Measurements from ENCODE around the gene RFX8.
"Not testable (repeated sequence)": the region's sequence is repeated elsewhere in the genome, so short reads cannot be mapped to it uniquely, and the experiment has no call there.

RFX8 gene

DNA sequence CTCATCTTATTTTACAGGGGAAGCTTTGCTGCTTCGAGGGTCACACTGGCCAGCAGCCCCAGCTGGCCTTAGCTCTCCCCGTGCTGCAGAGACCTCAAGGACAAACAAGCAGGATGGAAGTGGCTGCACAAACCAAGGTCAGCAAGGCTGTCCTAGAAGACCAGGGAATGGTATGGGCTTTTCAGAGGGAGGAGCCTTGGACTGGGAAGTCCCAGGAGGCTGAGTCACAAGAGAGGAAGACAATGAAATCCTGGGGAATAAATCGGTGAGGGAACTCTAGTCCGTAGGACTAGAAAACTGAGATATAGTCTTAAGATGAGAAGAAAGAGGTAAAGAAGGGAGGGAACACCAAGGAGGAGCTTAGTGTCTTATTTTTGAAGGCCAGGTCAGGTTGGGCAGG, 103.3 kb downstream of the RFX8 start:
- no peak for DNase-seq

DNA sequence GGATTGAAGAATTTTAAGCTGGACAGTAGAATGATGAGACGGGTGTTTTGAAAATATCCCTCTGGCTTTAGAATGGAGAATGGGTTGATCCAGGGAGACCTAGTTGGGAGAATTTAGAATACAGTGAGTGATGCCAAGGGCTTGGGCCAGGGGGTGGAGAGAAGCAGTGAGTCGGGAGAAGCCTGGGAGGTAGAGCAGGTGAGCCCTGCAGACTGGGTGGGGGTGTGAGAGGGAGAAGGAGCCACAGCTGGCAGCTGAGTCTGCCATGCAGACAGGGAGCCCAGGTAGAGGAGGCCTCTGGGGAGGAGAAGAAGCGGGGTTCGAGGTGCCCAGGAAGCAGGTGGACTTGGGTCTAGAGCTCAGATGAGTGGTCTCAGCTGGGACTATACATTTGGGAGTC, 105.8 kb downstream of the RFX8 start:
- no peak for DNase-seq

DNA sequence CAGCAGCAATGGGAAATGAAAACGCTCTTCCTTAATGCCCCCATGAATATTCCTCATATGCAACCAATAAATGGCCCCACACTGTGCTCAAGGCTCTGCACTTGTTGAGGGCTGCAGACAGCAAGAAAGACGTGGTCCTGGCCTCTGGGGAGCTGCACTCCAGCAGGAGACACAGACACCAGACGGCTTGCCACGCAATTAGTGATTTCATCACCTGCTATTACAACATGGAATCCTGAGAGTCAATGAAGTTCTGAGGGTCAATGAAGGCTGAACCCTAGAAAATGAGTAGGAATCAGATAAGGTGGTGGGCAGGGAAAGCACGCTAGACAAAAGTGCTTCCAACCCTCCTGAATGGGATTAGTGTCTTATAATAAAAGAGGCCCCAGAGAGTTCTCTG, 106.5 kb downstream of the RFX8 start:
- no peak for DNase-seq

DNA sequence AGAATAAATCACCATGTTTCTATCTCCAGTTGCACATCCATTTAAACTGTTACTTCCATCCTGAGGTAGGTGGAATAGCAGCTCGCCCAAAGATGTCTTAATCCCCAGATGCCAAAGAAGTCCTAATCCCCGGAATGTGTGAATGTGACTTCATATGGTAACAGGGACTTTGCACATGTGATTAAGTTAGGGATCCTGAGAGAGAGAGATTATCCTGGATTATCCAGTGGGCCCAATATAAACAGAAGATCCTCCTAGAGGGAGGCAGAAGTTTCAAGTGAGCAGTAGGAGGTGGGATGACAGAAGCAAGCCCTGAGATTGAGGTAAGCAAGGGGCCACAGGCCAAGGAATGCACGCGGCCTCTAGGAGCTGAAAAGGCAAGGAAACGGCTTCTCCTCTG, 107.4 kb downstream of the RFX8 start:
- DNase-seq, result no peak

DNA sequence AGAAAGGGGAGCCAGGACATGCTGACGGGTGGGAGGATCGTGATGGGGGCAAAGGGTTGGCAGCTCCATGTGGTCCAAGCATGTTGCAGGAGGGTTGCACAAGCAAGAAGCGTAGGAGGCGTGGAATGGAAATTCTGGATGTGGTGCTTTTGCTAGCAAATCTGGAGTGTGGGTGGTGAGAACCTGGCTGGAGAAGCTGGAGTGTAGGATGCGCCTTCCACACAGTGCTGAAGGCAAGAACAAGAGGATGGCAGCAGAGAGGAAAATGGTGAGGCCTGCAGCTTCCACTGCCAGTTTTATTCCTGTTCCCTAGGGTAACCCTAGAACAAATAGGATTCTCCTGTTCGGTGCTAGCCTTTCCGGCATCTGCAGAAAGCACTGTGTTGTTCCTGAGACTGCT, 110.0 kb downstream of the RFX8 start:
- no peak for DNase-seq

DNA sequence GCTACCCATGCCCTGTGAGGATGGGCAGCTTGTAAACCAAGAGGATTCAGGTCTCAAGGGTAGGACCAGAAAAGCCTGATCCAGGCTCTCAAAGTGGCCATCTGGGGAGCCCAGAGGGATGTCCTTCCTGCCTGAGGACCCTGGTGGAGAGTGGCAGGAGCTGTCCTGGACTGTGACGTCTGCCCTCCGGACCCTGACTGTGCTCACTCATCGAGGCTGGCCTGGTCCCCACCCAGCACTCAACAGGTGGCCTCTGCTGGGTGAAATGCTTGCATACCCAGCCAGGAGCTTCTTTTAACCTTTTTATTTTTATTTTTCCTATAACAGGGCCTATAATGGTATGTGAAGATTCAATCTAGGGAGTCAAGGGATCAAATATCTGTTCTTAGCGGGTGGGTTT, 112.1 kb downstream of the RFX8 start:
- DNase-seq, result no peak

DNA sequence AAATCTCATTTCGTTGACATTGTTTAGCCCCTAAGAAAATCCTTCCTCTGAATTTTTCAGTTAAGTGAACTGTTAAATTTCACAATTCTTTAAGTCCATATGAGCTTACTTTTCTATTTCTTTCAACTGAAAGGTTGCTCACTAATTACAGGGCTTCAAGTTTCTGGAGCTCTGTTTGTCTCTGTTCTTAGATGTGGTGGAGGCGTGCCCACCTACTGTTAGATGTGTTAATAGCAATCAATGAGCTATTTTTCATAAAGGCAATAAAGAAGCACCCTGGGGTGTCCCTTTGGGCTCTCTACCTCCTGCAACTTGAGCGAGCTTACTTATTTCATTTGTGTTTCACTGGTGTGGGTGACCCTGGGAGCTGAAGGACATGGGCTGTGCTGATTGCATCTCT, 112.6 kb downstream of the RFX8 start:
- no peak for DNase-seq

DNA sequence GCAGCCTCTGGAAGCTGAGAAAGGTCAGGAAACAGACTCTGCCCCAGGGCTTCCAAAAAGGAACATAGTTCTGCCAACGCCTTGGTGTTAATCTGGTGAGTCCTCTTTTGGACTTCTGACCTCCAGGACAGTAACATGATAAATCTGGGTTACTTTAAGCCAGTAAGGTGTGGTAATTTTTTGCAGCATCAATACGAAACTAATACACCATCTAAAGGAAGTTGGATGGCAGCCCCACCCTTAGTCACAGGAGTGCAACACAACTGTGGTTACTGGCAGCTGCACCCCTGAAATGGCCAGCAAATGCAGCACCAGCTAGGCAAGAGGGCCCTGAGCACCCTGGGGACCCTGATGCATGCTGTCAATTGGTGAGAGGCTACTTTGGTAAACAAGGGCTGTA, 113.4 kb downstream of the RFX8 start:
- no peak for DNase-seq

DNA sequence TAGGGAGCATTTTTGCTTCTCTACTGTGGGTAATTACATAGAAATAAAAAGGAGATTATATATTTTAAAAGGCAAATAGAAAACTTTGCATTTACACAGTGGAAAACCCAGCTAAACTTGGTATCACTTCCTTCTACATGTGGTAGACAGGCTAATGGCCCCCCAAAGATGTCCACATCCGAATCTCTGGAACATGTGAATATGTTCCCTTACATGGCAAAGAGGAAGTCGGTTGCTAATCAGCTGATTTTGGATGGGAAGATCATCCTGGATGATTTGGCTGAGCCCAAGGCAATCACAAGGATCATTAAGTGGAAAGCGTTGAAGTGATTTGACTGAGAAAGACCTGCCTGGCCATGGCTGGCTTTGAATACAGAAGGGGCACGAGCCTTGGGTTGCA, 113.8 kb downstream of the RFX8 start:
- no peak for DNase-seq

DNA sequence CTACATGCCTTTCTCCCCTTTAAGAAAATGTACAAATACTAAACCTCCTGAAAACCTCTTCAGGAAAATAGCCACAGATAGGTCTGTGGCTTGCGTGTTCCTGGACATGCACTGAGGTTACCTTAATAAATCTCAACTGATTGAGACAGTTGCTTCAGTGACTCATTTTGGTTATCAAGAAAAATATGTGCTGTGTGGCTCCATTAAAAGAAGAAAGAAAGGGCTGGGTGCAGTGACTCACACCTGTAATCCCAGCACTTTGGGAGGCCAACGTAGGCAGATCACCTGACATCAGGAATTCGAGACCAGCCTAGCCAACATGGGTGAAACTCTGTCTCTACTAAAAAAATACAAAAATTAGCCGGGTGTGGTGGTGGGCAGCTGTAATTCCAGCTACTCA, 114.7 kb downstream of the RFX8 start:
- no peak for DNase-seq

DNA sequence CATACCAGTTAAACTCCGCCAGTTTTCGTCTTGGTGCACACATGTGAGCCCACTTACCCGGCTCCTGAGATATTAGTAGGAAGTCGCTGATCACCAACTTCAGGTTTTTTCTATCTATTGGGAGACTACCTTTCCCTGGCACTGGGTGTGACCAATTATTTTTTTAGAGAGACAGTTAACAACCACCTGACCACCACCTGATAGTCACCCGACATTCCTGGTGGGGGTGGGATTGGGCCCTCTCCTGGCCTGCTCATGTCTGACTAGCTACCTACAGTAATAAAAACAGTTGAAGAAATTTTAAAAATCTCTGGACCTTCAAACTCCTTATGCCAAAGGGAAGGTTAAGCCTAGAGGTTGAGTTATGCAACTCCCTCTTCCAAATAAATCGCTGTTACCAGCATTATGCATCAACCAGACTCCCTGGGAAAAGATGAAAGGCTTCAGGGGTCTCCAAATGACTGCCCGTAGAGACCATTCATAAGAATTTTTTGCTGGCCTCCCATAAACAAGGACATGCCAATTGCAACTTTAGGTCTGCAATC, 115.4 kb downstream of the RFX8 start:
- no peak for DNase-seq

DNA sequence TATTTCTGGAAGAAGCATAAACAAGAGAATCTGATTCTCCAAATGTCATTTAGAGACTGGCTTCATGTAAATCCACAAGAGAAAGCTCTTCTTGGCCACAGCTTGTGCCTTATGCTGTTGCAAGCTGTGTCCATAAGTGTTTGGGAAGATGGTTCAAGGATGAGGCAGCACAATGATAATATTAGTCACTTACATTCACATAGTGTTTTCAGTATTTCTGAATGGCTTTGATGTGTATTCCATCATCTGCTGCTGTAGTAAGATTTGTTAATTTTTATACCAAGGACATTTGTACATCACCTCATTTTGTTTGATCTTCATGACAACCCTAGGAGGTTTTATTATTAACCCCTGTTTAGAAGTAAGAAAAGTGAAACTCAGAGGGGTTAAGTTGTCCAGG, 117.5 kb downstream of the RFX8 start:
- no peak for DNase-seq

DNA sequence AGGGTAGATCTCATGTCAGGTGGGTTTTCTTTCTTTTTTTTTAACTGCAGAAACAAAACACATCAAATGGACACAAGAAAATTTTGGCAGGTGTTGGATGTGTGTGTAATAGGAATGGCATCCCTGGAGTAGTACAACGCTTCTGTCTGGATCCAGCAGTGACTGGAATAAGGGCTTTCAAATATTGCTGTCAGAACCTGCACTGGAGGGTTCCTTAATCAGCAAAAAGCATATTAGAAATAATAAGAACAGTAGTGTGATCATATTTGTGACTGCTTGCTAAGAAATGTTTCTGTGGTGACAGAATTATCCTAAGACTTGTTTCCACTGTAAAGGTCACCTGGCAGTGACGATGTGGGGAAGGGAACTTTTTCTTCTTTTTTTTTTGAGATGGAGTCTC, 118.4 kb downstream of the RFX8 start:
- no peak for DNase-seq

DNA sequence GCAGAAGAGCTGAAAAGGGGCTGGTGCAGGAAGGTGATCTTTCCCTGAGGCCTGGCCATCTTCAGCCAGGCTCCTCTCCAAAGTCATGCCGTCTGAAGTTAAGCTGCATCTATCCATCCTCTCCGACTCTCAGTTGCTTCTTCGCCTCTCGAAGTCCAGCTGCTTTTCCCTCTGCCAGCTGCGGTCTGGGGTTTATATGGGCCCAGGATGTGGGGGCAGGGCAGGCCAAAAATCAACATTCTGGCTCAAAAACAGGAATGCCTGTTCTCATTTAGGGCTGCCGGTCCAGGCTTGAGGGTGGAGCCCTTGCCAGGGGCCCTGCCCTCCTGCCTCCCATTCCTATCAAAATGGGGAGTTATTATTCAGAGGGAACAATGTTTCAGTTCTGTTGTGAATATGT, 118.9 kb downstream of the RFX8 start:
- DNase-seq, result no peak

DNA sequence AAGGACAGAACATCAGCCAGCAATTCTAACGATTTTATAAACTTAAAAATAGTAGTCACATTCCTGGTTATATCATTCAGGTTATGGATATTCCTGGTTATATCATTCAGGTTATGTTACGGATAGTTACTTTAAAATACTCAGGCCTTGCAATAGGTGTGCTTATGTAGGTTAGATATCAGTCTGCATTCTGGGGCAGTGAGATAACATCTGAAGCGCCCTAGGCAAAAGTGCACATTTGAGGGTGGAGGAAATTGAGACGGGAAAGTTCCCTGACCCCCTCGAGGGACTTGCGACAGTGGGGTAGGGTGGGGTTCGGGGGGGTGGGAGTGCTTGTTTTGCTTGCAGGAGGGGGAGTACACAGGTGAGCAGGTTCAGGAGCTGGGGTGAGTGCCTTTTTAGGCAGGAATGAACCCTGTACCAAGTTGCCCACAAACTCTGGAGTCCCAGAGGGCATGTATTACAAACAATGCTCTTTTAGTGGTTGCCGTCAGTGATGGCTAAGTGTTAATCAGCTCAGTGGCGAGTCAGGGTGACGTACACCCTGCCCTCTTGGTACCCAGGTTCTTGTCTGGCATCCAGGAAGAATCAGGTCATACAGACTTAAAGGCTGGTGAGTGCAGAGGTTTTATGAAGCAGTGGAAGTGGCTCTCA, 119.4 kb downstream of the RFX8 start:
- no peak for DNase-seq

DNA sequence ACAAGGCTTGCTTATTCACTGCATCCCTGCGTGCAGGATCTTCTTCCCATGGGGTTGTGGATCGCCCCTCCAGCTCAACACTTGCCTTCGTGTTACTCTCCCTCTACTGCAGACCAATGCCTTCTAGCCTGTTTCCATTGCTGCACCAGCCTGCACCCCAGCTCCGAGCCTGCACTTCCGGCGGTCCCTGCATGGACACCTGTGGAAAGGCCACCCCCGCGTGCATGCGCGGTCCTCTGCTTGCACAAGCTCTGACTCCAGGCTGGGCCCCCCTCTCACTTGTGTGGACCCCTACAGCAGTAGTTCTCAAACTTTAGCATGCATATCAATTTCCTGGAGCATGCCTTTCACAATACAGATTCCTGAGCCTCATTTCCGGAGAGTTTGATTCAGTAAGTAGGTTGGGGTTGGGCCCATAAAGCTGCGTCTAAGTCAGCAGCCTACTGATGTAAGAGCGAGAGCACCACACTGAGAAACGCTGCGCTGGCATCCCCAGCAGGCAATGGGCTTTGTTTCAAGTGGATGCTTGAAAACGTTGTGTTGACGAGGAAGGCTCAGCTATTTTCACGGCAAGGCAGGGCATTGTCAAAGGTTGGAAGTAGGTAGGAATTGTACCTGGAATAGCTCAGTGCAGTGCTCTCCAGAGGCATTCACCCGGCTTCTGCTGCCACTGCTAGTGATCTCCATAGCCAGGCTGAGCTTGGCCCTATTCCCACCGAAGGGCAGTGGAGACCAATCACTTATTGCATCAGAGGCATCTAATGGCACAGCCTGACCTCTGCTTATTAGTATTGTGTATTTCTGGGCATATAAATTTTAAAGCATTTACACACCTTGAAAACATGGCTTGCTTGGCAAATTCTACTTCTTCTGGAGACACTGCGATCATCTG, 120.2 kb downstream of the RFX8 start:
- DNase-seq, result no peak

DNA sequence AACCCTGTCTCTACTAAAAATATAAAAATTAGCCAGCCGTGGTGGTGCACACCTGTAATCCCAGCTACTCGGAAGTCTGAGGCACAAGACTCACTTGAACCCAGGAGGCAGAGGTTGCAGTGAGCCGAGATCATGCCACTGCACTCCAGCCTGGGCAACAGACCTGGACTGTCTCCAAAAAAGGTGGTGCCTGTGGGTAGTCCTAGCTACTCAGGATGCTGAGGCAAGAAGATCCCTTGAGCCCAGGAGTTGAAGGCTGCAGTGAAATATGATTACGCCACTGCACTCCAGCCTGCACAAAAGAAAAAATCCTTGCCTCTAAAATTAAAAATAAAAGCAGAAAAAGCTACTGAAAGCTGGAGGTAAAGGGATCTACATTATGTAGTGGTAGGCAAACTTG, 122.3 kb downstream of the RFX8 start:
- not testable (repeated sequence) for DNase-seq

DNA sequence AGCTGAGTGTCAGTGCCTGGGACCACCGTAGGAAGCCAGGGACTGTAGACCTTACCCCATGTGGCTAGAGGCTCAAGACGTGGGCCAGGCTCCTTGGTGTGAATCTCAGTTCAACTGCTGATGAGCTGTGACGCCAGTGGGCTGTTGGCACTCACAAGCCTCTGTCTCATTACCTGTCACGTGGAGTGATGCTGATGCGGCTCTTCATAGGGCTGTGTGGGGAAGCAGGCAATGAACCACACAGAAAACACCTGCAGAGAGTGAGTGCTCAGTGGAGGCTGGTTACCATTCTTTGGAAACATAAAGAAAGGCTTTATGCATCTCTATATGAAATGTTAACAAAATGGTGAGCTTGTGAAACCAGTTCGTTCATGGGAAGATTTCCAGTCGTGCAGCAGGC, 123.7 kb downstream of the RFX8 start:
- DNase-seq, result no peak

DNA sequence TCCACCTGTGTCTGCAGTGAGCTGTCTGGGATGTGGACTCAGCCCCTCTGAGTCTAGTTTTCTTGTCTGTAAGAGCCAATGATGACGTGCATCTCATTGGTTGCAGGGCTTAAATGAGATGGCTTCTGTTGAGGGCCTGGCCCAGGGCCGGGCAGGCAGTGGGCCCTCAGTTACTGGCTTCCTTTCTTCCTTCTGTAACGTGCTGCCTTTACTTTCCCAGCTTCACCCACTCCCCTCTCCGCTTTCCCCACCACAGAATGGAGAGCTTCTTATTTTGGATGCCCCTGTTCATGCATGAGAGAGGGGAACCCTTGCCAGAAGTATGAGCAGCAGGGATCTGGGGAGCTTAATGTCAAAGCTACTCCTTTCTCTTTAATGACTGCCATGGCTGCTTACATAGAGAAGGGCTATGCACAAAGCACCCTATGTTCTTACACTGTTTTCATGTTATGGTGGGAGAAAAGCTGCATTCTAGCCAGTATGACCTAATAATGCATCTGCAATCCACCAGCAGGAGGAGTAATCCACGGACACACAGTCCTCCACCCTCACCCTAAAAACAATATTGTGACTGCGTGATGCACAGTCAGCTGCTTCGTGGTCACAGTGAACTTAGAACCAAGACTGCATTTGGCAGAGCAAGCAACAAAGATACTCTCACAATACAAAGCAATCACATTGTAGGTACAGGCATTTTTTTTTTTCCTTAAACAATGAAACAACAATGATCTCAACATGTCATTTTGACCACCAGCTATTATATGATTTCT, 124.8 kb downstream of the RFX8 start:
- no peak for DNase-seq

DNA sequence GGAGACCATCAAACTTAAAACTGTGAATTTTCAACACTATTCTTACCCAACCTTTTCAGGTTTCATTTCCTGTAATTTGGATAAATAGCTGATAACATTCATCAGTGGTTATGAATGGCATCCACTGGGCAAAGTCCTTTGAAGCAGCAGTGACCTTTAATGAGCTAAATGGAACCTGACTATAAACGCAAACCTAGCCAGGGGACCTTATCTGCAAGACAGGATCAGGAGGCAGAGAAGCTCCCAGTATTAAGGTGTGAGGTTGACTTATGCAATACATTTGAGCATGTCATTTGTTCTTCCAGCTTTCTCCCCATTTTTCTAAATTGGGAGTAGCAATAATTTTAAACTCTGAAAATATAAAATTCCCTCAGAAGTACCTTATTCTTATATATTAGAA, 126.0 kb downstream of the RFX8 start:
- DNase-seq, result no peak

Data from activated CD8-positive, alpha-beta memory T cell treated with anti-CD3 and anti-CD28 coated beads, Interleukin-2, amount 50 U/mL, for 48 hours (primary cell).